Jurkat, Clone E6-1 (cell line): ENCODE data around the gene ZNF564.
A peak's percentile ranks its signal among the peaks of the same experiment; 100 is the strongest.
"Not testable (repeated sequence)": the region's sequence is repeated elsewhere in the genome, so short reads cannot be mapped to it uniquely, and the experiment has no call there.

Experiments used
- DNase-seq: peaks from one replicate; pipeline ENCODE4 v3.0.0-alpha.2; 2011; ENCODE audit warnings: low read depth, low spot score
- H3K4me3 ChIP-seq: 2 replicates; pipeline ENCODE4 v1.5.1; 2011; ENCODE audit warnings: mild to moderate bottlenecking, low read length, control low read depth, moderate library complexity

Gene ZNF564

DNA sequence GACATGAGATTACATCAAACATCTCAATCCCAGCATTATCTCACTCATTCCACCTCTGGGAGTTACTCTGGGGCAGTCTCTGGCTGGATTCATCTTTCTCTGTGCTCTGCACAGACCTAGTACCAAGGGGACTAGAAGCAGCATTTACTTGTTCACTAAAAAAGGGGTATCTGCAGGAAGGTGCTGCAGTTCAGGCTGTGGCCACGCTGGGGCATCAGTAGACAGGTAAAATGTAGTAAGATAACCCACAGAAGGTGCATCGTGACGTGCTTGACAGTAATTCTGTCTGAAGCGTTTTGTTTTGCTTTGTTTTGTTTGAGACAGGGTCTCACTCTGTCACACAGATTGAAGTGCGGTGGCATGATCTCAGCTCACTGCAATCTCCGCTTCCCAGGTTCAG is 29.3 kb downstream of the ZNF564 start:
- DNase-seq = no peak

DNA sequence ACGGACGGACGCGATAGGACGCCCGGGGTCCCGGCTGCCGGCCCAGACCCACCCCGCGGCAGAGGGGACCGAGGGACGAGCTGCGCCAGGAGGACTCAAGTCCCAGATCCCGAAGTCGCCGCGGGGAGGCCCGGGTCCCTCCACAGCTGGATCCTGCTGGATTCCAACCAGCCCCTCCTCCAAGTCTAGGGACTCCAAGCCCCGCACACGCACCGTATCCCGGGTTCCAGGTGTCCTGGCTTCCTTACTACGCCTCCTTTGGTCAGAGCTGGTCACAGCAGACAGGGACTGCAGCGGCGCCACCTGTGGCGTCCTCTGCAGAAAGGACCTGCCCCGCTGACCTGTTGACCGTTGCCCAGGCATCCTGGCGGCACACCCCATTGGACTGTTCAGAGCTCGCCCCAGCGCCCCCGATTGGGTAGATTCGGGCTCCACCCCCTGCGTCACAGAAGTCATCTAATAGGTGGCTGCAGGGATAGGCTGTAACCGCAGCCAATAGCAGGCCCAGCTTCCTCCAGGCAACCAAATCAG is 37.7 kb downstream of the ZNF564 start:
- no peak for DNase-seq
- H3K4me3 ChIP-seq = no peak overlapping the region

More for the DNA sequence above, 29.3 kb downstream of the ZNF564 start:
- H3K4me3 ChIP-seq = no peak overlapping the region

DNA sequence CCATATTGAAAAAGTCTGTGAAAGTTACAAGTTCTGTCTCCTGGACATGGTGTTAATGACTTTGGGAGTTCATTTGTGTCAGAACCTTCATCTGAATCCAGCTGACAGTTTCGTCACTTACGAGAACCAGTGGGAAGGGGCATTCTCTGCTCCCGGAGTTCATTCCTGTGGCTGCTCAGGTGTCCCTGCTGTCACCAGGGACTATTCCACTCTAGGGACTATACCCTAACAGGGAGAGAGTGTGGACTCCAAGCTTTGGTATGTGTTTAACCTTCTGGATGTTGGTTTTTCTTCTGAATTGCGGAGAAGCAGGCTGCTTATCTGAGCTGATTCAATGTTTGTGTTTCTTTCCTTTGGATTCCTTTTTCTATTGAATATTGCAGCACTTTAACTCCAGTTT is 54.2 kb downstream of the ZNF564 start:
- DNase-seq = no peak
- H3K4me3 ChIP-seq = no peak overlapping the region

DNA sequence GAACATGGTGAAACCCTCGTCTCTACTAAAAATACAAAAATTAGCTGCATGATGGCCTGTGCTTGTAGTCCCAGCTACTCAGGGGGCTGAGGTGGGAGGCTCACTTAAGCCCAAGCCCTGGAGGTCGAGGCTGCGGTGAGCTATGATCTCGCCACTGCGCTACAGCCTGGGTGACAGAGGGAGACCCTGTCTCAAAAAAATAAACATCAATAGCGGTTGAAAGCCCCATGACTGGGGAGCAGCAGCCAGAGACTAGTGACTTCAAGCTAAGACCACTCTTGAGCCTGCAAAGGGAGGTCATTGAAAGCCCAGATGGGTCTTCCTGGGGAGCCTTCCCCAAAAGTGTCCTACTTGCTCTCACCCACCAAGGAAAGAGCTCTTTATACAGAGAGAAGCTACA is 54.8 kb downstream of the ZNF564 start:
- no peak overlapping the region for H3K4me3 ChIP-seq
- DNase-seq = no peak

DNA sequence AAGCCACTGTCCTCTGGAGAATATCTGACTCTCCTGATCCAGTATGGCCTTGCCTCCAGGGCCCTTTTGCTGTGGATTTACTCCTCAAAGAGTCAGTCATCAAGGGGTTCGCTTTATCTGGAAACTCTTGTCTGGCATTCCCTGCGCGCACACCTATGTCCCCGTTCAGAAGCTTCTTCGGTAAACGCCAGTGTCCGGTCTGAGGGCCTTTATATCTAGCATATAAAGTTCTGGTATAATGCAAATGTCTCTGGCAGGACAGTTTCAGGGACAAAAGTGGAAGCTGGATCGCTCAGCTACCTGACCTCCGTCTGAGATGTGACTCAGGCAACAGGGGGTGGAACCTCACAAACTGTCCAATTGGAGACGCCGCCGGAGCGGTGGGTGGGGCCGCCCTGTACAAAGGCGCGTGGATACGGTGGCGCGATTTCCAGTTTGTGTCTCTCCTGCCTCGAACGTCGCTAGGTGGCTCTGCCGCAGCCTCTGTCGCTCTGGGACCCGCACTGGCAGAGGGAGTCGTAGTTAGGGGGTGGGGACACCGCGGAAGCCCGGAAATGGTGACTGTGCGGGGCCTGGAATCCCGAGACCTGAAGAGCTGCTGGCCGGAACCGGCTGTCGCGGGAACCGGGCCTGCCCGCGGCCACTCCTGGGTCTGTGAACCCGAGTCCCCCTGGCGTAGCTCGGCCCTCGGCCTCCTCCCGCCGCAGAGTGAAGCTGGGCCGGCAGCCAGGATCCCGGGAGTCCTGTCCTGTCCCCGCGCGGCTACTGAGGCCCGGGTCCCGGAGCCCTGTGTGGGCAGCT is 56.1 kb downstream of the ZNF564 start:
- DNase-seq = no peak
- H3K4me3 ChIP-seq = no peak overlapping the region

DNA sequence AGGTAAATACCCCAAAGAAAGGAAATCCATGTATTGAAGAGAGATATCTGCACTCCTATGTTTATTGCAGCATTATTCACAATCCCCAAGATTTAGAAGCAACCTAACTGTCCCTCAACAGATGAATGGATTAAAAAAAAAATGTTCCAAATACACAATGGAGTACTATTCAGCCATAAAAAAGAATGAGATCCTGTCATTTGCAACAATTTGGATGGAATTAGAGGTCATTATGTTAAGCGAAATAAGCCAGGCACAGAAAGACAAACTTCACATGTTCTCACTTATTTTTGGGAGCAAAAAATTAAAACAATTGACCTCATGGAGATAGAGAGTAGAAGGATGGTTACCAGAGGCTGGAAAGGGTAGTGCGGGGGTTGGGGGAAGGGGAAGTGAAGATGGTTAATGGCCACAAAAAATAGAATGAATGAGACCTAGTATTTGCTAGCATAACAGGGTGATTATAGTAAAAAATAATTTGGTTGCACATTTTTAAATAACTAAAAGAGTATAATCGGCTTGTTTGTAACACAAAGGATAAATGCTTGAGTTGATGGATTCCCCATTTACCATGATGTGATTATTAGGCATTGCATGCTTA is 56.9 kb downstream of the ZNF564 start:
- H3K4me3 ChIP-seq = no peak overlapping the region
- no peak for DNase-seq

DNA sequence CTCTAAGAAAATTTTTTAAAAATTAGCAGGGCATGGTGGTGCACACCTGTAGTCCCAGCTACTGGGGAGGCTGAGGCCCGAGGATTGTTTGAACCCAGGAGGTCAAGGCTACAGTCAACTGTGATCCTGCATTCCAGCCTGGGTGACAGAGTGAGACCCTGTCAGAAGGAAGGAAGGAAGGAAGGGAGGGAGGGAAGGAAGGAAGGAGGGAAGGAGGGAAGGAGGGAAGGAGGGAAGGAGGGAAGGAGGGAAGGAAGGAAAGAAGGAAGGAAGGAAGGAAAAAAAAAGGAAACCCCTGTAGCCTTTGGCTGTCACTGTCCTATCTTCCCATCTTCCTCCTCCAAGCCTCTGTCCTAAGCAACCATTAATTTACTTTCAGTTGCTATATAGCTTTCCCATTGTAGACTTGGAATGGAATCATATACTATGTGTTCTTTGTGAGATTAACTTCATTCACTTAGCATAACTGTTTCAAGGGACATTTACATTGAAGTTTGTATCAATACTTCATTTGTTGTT is 65.0 kb downstream of the ZNF564 start:
- DNase-seq = not testable (repeated sequence)

DNA sequence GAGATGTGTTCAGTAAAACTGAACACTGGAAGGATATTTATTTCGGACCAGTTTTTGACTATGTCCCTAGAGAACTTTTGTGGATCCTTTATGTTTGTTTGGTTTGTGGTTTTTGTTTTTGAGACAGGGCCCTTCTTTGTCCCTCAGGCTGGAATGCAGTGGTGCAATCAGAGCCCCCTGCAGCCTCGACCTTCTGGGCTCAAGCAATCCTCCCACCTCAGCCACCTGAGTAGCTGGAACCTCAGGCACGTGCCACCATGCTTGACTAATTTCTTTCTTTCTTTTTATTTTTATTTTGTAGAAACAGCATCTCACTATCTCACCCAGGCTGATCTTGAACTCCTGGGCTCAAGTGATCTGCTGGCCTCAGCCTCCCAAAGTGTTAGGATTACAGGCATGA is 65.7 kb downstream of the ZNF564 start:
- no peak overlapping the region for H3K4me3 ChIP-seq
- no peak for DNase-seq

More for the DNA sequence above, 65.0 kb downstream of the ZNF564 start:
- H3K4me3 ChIP-seq = not testable (repeated sequence)

DNA sequence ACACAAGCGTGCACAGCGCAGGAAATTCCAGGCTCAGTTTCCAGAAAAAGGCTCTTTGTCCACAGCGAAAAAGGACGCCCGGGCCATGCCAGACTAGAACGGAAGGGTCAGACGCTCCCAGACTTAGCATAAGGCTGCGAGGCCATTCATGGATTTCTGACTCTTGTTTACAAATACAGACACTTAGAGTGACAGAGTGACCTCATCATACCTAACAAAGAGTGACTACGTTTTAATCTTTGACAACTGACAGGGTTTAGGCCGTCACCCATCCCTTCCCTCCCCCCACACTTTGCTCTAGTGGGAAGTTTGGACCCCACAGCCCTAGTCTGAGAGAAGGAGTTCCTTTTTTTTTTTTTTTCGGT is 66.2 kb downstream of the ZNF564 start:
- H3K4me3 ChIP-seq = peak overlapping the region; percentile 91
- no peak for DNase-seq

DNA sequence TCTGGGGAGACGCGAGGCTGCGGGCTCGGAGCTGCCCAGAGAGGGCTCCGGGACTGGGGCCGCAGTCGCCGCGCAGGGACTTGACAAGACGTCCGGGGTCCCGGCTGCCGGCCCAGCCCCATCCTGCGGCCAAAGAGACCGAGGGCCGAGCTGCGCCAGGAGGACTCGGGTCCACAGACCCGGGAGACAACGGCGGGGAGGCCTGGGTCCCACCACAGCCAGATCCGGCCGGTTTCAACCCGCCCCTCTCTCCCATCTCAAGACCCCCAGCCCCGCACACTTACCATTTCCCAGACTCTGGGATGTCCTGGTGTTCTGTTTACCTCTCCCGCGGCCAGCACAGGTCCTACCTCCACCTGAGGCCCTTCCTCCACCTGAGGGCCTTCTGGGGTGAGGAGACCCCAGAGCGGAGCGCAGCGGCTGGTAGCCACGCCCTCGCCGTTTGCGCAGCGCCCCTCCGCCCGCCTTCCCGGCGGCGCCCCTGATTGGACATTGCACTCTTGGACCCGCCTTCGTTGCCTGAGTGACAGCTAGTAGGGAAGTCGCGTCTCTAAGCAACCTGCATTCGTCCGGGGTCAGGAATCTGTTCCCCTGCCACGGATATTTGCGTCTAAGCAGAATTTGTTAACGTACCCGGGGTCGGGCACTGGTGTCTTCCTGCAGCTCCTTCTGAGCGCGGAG is 66.8 kb downstream of the ZNF564 start, which contains the start of gene ZNF709:
ZNF709 (minus strand) TSS at position 446 of the 681 bp plus-strand sequence; CDS start at position 287, 159 bp downstream.
- peak within 1 kb of the TSS; percentile 91 for H3K4me3 ChIP-seq
- peak; percentile 89 for DNase-seq

DNA sequence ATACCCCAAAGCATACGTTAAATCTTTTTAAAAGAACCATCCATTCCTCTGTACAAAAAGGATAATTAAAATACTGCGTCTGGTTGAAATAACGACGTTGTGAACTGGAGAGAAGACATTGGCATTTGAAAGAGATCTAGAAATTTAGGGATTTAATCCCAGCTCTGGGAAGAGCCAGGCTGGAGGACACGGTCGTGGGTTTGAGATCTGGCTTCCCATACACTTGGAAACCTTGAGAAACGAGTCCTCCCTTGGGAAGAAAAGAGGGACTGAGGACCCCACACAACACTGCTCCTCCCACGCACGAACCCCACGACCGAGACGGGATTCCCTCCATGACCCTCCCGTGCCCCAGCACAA is 67.3 kb downstream of the ZNF564 start:
- no peak for DNase-seq
- peak overlapping the region; percentile 91 for H3K4me3 ChIP-seq

DNA sequence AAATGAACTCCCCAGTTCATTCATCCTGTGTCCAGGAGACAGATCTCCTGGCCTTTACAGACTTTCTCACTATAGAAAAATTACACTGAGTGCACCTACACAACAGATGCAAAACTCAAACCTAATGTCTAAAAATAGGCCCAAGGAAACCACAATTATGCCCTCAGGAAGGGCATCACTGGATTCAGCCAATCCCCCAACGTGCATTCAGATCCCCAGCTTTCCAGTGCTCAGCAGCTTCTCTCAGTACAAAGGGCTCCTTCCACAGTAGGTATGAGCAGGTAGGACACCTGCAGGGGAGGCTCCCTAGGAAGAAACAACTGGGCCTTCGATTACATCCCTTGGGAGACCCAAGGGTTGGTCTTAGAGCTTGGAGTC is 68.8 kb downstream of the ZNF564 start:
- peak overlapping the region; percentile 9; the same call in 1 of the 2 replicates for H3K4me3 ChIP-seq
- DNase-seq = peak; percentile 31

DNA sequence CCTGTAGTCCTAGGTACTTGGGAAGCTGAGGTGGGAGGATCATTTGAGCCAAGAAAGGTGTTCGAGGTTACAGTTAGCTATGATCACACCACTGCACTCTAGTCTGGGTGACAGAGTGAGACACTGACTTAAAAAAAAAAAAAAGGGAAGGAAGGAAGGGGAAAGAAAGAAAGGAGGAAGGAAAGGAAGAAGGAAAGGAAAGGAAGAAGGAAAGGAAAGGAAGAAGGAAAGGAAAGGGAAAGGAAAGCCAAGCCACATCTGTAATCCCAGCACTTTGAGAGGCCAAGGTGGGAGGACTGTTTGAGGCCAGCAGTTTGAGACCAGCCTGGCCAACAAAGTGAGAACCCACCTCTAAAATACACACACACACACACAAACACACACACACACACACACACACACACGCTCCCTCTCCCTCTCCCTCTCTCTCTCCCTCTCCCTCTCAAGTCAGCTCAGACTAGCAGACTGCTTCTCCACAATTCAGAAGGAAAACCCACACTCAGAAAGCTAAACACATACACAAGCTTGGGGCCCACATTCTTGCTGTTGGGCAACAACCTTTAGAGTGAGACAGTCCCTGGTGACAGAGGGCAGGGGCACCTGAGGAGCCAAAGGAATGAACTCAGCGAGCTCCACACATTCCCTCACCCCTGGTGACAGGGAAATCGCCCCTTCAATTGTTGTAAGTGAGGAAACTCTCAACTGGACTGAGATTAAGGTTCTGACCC is 69.3 kb downstream of the ZNF564 start:
- no peak for DNase-seq
- peak overlapping the region; percentile 9; the same call in 1 of the 2 replicates for H3K4me3 ChIP-seq

DNA sequence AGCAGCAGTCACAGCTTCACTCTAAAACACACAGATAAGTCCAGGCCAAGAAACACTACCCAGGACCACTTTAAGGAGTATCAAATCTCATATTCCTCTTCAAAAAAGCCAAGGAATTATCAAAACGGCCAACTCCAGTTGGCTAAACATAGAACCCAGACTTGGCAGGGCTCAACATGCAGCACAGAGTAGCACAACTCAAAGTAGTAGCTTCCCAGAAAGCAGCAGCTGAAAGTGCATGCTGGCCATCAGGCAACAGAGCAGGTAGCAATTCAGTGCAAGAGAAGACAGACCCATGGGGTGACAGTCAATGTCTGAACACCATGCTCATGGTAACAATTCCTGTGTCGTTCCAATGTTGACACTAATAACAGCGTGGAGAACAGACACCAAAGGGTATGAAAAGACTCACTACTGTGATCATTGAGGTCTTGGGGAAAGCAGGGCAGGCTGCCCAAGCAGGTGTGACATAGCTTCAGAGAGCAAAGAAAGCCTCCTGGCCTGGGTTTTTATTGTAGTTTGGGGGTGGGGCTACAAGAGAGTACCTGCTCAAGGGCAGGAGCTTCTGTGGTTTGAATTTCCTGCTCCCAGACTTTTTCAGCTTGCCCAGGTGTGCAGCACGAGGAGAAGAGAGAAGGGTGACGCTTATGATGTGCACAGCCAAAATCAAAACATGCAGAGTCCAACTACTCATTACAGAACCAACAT is 72.9 kb downstream of the ZNF564 start:
- no peak overlapping the region for H3K4me3 ChIP-seq
- DNase-seq = peak; percentile 25
